Caco-2 (cell line): Measurements from ENCODE around the gene SOX21. TPM values are rescaled to one million over a fixed set of nuclear protein-coding genes. Genes with fewer than 3 reads are reported as not detected.

Experiments used
- BruUV-seq: library from RNA; stranded (reverse); fragments of 400-500 nt; replicated peaks from 2 replicates; lab custom pipeline; 2021; lab: Mats Ljungman, UMichigan
- CTCF ChIA-PET: fragments of 300-600 bp; sonication (Branson Sonifier 250); formaldehyde crosslinking; loops from one replicate; lab custom pipeline; 2022; ENCODE audit warnings: antibody characterized with exemption; lab: Charles Lee
- POLR2A ChIA-PET: fragments of 300-600 bp; sonication (Branson Sonifier 250); formaldehyde crosslinking; loops from one replicate; lab custom pipeline; 2022; ENCODE audit warnings: antibody characterized with exemption; lab: Charles Lee
- DNase-seq, 2 experiments: peaks; one replicate each; pipeline versions ENCODE4 v3.0.0 to v3.0.0-alpha.2; 2020 to 2022
- H3K27me3 ChIP-seq: replicated peaks from 2 replicates; pipeline ENCODE4 v1.6.0; 2011; ENCODE audit warnings: low read length; ENCODE audit not compliant: control insufficient read depth, insufficient read depth
- H3K36me3 ChIP-seq: 2 replicates; pipeline ENCODE4 v1.5.1; 2011; ENCODE audit warnings: low read length; ENCODE audit not compliant: control insufficient read depth, insufficient read depth
- H3K4me1 ChIP-seq: fragments of 250-450 bp; sonication (Bioruptor Pico); 2 replicates; pipeline ENCODE4 v1.5.1; 2020; ENCODE audit warnings: mild to moderate bottlenecking
- H3K4me3 ChIP-seq: 2 replicates; pipeline ENCODE4 v1.5.1; 2011; ENCODE audit warnings: low read depth, mild to moderate bottlenecking, control low read depth, low read length
- H3K9me3 ChIP-seq: fragments of 250-450 bp; sonication (Bioruptor Pico); 2 replicates; pipeline ENCODE4 v1.5.1; 2020; ENCODE audit warnings: mild to moderate bottlenecking, moderate library complexity
- H3K27ac Mint-ChIP-seq: one replicate; pipeline ENCODE4 v1.8.0; 2022; ENCODE audit warnings: mixed read lengths; ENCODE audit not compliant: unreplicated experiment
- H3K27me3 Mint-ChIP-seq: one replicate; pipeline ENCODE4 v1.8.0; 2022; ENCODE audit warnings: mixed read lengths; ENCODE audit not compliant: insufficient read depth, unreplicated experiment
- H3K36me3 Mint-ChIP-seq: one replicate; pipeline ENCODE4 v1.8.0; 2022; ENCODE audit warnings: mild to moderate bottlenecking, mixed read lengths; ENCODE audit not compliant: insufficient read depth, unreplicated experiment
- H3K4me1 Mint-ChIP-seq: one replicate; pipeline ENCODE4 v1.8.0; 2022; ENCODE audit warnings: low read depth, mixed read lengths; ENCODE audit not compliant: unreplicated experiment
- H3K4me3 Mint-ChIP-seq: one replicate; pipeline ENCODE4 v1.8.0; 2022; ENCODE audit warnings: mild to moderate bottlenecking, moderate library complexity, mixed read lengths; ENCODE audit not compliant: unreplicated experiment
- H3K9me3 Mint-ChIP-seq: one replicate; pipeline ENCODE4 v1.8.0; 2022; ENCODE audit warnings: mixed read lengths; ENCODE audit not compliant: unreplicated experiment
- CTCF ChIP-seq, 2 experiments: fragments of 200-600 bp in 1 of 2; IDR thresholded peaks; 1 replicate in 1 of 2; 2 replicates in 1 of 2; pipeline versions ENCODE4 v1.5.1 to v1.8.0; 2011 to 2022; ENCODE audit warnings: antibody characterized with exemption in 1 of 2, control low read depth in 1 of 2, inconsistent platforms in 1 of 2, low read depth in 1 of 2, low read length in 1 of 2, mild to moderate bottlenecking in 1 of 2, moderate library complexity in 1 of 2; ENCODE audit not compliant: insufficient read depth in 1 of 2, severe bottlenecking in 1 of 2, unreplicated experiment in 1 of 2
- intact Hi-C: fragments of 100-400 bp; cut with micrococcal nuclease; formaldehyde crosslinking; loops from one replicate; pipeline ENCODE4 v1.10.0; 2022; ENCODE audit not compliant: unreplicated experiment
- total RNA-seq: library from RNA; stranded (reverse); gene quantifications from 2 replicates; pipeline ENCODE4 v1.2.3, GENCODE V29; 2022

Gene SOX21
- total RNA-seq, 1 experiment from 2014 or later: 0.14 TPM

GRCh38 chr13:94678845-94679244, 33.5 kb downstream of the SOX21 start:
- no peak for TF ChIP-seq CTCF (IDR thresholded peaks at IDR 0.05; ENCODE audit: insufficient read depth in 1 of 2, low read depth in 1 of 2, low read length in 1 of 2, severe bottlenecking in 1 of 2, unreplicated experiment in 1 of 2)
- ChIA-PET POLR2A (no interaction called here), CTCF (interaction anchor here (0.6 to 1.1 kb wide), 4 partner anchors 28 to 714 kb away, joined by 3 to 5 read pairs (median 4); no protein-coding TSS in a partner anchor)
- Mint-ChIP-seq H3K4me1 (no peaks in the 10 kb centered on the region), H3K27ac (no peak overlapping the region), H3K9me3 (no peaks in the 10 kb centered on the region), H3K36me3 (no peaks in the 10 kb centered on the region), H3K27me3 (peaks cover 23% of the 10 kb centered on the region), H3K4me3 (no peak overlapping the region)
- no peaks in the 10 kb centered on the region for H3K4me1 ChIP-seq
- H3K27me3 ChIP-seq: no peaks in the 10 kb centered on the region; the same call in 1 of the 2 replicates
- intact Hi-C loops: no loop called here
- H3K9me3 ChIP-seq: no peaks in the 10 kb centered on the region
- no peaks in the 10 kb centered on the region for H3K36me3 ChIP-seq
- no TSS peak for BruUV-seq
- DNase-seq: no peak
- H3K4me3 ChIP-seq: no peak overlapping the region

- H3K4me1 Mint-ChIP-seq: no peaks in the 10 kb centered on the region
- Histone ChIP-seq H3K27me3 (no peaks in the 10 kb centered on the region; the same call in 1 of the 2 replicates), H3K9me3 (no peaks in the 10 kb centered on the region), H3K4me1 (no peaks in the 10 kb centered on the region), H3K36me3 (no peaks in the 10 kb centered on the region), H3K4me3 (no peak overlapping the region)
- no TSS peak for BruUV-seq
- no peak overlapping the region for H3K27ac Mint-ChIP-seq
- no peak for DNase-seq
- ChIA-PET POLR2A (no interaction called here), CTCF (no interaction called here)
- no peak overlapping the region for H3K4me3 Mint-ChIP-seq
- intact Hi-C loops: no loop called here
- TF ChIP-seq CTCF (IDR thresholded peaks at IDR 0.05; ENCODE audit: insufficient read depth in 1 of 2, low read depth in 1 of 2, low read length in 1 of 2, severe bottlenecking in 1 of 2, unreplicated experiment in 1 of 2): no peak
- H3K36me3 Mint-ChIP-seq: no peaks in the 10 kb centered on the region
- H3K9me3 Mint-ChIP-seq: no peaks in the 10 kb centered on the region
- peaks cover 16% of the 10 kb centered on the region for H3K27me3 Mint-ChIP-seq
These were observed 34.5 kb downstream of the SOX21 start for GRCh38 chr13:94677799-94678198.

GRCh38 chr13:94674609-94675348, 37.6 kb downstream of the SOX21 start:
- peaks cover 17% of the 10 kb centered on the region for H3K27me3 Mint-ChIP-seq
- DNase-seq: peak; percentile 65 to 75
- H3K9me3 ChIP-seq: no peaks in the 10 kb centered on the region
- no peaks in the 10 kb centered on the region for H3K27me3 ChIP-seq
- H3K9me3 Mint-ChIP-seq: no peaks in the 10 kb centered on the region
- no peak overlapping the region for H3K4me3 Mint-ChIP-seq
- H3K36me3 ChIP-seq: no peaks in the 10 kb centered on the region
- ChIA-PET POLR2A (no interaction called here), CTCF (interaction anchor here (0.6 to 1.0 kb wide), 3 partner anchors 14 to 729 kb away, joined by 3 to 4 read pairs (median 3); no protein-coding TSS in a partner anchor)
- H3K4me1 ChIP-seq: no peaks in the 10 kb centered on the region
- H3K4me1 Mint-ChIP-seq: no peaks in the 10 kb centered on the region
- no peak overlapping the region for H3K27ac Mint-ChIP-seq
- TF ChIP-seq CTCF (IDR thresholded peaks at IDR 0.05; ENCODE audit: insufficient read depth in 1 of 2, low read depth in 1 of 2, low read length in 1 of 2, severe bottlenecking in 1 of 2, unreplicated experiment in 1 of 2): peak; percentile 76 to 90
- H3K4me3 ChIP-seq: no peak overlapping the region
- intact Hi-C loops: loop anchor here (1.0 to 2.0 kb wide), 4 partner anchors 276 to 804 kb away; no protein-coding TSS in a partner anchor
- BruUV-seq: no TSS peak
- no peaks in the 10 kb centered on the region for H3K36me3 Mint-ChIP-seq
